Pulmonary artery endothelial cell (primary cell): ENCODE data around the gene OR2F2. TPM values are rescaled to one million over a fixed set of nuclear protein-coding genes. Genes with fewer than 3 reads are reported as not detected.

Experiments used
- DNase-seq: peaks from one replicate; pipeline ENCODE4 v3.0.0-alpha.2; 2011; ENCODE audit warnings: low read depth, low spot score
- total RNA-seq: library from RNA; depleted of rRNA; stranded (reverse); fragments of >200 nt; gene quantifications from 2 replicates; pipeline ENCODE4 v1.2.3, GENCODE V29; 2014

The OR2F2 gene
- not detected in 2 replicates for total RNA-seq

DNA sequence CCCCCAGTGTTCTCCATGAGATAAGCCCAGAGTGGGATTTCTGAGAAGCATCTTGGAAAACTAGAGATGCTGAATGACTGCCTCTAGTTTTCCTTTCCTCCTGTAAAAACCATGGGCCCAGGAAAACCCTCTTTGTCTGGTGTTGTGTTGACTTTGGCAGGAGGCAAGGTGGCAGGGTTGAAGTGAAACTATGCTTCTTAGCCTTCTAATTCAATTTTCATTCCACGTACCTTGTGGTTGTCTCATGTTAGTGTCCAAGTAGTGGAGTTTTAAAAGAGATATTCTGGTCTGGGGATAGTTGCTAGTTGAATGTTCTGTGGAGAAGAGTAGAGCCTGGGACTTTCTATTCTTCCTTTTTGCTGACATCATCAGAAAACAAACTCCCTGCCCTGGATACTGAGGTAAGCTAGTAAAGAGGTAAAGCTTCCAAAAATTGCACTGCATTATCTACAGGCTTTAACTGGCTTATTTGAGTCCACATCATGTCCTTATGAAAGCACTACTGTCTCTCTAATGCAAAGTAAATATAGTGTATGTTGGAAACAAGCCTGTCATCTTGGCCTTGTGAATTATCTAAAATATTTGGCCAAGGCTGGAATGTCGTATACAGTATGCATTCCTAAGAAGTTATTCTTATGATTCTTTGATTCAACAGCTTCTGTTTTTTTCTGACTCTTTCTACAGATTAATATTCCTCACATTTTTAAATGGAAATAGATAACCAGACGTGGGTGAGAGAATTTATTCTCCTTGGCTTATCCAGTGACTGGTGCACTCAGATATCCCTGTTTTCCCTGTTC lies at the start of gene OR2F2:
OR2F2 (plus strand) TSS at position 708 of the 800 bp plus-strand sequence; CDS start at position 708, 0 bp downstream.
- no peak for DNase-seq

- DNase-seq, result no peak
Observed at GRCh38 chr7:143885951-143886350, 49.1 kb upstream of the OR2F2 start.

GRCh38 chr7:143886826-143887477 lies 48.1 kb upstream of the OR2F2 start:
- DNase-seq, result no peak

GRCh38 chr7:143889068-143889467 lies 46.0 kb upstream of the OR2F2 start:
- no peak for DNase-seq

DNA sequence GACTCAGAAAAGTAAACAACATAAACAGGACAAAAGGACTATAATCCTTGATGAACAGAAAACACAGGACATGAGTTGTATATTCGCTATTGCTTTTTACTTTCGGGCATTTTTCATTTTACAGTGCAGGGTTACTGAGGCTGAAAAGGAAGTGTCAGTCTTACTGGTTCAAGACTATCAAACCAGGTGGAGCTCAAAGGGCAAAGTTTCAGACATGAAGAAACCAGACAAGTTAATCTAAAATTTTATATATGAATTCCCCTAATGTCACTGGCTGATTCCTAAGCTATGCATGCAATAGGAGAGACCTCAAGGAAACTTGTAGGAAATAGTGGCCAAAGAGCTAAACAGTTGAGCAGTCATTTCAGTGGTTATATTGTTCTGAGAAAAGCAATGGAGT lies 44.5 kb upstream of the OR2F2 start:
- no peak for DNase-seq

- no peak for DNase-seq
Observed at GRCh38 chr7:143891457-143891856, 43.6 kb upstream of the OR2F2 start.

DNA sequence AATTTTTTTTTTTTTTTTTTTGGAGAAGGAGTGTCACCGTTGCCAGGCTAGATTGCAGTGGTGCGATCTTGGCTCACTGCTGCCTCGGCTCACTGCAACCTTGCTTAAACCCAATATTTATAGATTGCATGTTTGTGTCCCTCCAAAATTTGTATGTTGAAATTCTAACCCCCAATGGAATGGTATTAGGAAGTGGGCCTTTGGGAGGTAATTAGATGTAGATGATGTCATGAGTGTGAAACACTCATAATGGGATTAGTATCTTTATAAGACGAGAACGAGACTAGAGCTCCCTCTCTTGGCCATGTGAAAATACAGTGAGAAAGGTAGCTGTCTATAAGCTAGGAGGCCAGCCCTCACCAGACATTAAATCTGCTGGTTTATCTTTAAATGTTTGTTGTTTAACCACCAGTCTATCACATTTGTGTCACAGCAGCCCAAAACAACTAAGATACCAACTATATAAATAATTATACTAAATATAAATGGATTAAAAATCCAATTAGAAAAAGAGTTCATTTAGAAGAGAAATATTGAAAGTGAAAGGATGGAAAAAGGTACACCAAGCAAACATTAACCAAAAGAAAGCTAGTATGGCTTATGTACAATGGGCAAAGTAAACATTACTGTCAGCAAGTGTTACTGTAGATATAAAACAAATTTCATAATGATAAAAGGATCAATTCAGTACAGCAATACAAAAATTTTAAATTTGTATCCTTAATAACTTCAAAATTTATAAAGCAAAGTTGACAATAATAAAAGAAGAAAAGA lies 42.3 kb upstream of the OR2F2 start:
- no peak for DNase-seq

DNA sequence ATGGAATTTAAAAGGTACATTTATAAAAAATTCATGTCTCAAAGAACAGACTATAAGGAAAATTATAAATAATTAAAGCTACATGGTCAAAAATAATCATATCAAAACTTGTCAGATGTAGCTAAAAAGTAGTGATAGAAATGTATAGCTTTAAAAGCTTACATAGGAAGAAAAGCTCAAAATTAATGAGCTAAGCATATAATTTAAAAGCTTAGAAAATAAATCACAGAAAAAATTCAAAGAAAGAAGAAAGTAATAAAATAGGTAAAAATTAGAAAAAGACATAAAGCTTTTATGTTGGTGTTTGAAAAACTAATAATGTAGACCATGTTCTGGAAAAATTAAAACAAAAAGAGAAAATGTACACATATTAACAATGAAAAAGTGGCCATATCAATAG lies 38.4 kb upstream of the OR2F2 start:
- DNase-seq, result no peak

- no peak for DNase-seq
Observed at GRCh38 chr7:143898810-143899209, 36.2 kb upstream of the OR2F2 start.

DNA sequence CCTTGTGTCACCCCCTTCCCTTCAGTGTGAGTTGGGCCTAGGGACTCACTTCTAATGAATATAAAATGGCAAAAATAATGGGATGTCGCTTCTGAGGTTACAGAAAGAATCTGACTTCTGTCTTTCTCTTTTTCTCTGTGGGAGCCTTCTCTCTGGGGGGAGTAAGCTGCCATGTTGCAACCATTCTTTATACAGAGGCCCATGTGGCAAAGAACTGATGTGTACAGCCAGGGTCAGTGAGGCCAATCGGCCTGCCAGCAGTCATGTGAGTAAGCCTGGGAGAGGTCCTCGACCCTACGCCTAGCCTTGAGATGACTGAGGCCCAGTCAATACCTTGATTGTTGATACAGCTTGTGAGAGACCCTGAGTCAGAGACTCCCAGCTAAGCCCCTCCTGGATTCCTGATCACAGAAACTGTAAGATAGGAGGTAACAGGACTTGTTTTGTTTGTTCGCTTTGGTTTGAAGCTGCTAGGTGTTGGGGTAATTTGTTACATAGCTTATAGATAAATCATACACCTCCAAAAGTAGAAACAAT lies 34.7 kb upstream of the OR2F2 start:
- DNase-seq, result no peak

GRCh38 chr7:143901332-143901667 lies 33.7 kb upstream of the OR2F2 start:
- DNase-seq, result no peak

- peak; percentile 87 for DNase-seq
Observed at GRCh38 chr7:143901668-143902331, 33.2 kb upstream of the OR2F2 start, which contains the start of gene TCAF1. TSS of gene TCAF1 (minus strand) at chr7:143902176. CDS start at chr7:143876608, 25,568 bp downstream.

DNA sequence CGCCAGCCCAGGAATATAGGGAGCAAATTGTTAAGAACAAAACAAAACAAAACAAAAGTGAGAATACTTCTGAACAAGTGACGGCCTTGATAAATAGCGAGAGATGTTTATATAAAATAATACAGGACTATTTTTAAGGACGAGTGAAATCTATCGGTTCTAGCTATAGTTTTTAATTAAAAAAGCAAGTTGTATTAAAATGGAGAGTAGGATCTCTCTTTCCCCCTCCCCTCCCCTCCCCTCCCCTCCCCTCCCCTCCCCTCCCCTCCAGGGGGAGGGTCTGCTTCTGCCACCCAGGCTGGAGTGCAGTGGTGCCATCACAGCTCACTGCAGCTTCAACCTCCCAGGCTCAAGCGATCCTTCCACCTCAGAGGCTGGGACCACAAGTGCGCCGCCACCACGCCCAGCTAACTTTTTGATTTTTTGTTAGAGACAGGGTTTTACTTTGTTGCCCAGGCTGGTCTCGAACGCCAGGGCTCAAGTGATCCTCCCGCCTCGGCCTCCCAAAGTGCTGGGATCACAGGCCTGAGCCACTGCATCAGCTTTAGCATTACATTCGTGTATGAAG lies 32.6 kb upstream of the OR2F2 start:
- no peak for DNase-seq

- DNase-seq, result no peak
Observed at GRCh38 chr7:143905509-143905908, 29.5 kb upstream of the OR2F2 start.

- DNase-seq, result no peak
Observed at GRCh38 chr7:143906151-143906550, 28.9 kb upstream of the OR2F2 start.

GRCh38 chr7:143906895-143907294 lies 28.1 kb upstream of the OR2F2 start:
- no peak for DNase-seq

GRCh38 chr7:143908120-143908519 lies 26.9 kb upstream of the OR2F2 start:
- no peak for DNase-seq

DNA sequence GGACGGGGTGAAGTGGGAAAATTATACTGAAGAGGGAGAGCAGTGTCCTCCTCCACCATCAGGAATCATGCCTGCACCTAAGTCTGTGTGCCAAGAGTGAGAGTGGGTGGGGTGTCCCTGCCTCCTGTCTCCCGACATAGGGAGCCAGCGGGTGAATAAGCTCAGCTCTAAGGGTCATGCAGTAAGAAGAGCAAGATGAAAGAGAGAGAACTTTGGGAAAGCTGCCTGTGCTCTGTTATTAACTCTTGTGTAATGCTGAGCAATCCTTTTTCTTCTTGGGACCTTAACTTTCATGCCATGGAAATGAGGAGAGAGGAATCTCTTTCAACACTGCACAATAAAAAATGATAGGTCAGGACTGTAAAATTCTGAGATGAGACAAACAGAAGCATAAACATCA lies 25.2 kb upstream of the OR2F2 start:
- DNase-seq, result no peak

DNA sequence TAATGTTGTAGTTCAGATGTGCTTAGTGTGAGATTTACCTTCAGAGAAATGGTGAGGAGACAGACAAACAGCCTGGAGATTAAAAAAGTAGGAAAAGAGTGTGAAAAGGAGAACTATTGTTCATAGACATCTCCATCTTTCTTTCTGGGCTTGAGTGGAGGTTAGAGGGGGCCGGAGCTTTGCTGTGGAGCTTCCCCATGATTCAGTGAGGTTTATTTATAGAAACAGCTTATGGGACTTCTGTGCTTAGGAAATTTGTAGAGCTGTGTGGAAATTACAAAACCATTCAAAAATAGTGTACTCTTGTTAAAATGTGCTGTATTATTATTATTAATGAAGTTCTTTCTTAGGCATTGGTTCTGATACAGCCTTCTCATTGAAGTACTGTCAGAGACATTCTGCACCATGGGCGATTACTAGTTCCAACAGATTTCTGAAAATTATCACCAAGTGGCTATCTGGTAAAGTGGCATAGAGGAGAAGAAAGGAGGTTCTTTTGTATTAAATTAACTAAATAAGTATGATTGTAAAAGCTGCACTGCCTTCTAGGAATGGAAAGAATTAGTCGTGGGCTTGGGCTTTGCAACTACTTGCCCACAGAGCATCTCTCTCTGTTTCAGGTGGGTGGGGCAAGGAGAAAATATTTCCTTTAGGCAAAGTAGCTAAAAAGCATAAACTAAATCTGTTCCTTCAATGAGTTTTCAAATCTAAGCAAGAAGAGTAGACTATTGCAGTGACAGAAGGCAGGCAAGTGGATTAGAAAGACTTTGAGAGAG lies 24.4 kb upstream of the OR2F2 start:
- no peak for DNase-seq

DNA sequence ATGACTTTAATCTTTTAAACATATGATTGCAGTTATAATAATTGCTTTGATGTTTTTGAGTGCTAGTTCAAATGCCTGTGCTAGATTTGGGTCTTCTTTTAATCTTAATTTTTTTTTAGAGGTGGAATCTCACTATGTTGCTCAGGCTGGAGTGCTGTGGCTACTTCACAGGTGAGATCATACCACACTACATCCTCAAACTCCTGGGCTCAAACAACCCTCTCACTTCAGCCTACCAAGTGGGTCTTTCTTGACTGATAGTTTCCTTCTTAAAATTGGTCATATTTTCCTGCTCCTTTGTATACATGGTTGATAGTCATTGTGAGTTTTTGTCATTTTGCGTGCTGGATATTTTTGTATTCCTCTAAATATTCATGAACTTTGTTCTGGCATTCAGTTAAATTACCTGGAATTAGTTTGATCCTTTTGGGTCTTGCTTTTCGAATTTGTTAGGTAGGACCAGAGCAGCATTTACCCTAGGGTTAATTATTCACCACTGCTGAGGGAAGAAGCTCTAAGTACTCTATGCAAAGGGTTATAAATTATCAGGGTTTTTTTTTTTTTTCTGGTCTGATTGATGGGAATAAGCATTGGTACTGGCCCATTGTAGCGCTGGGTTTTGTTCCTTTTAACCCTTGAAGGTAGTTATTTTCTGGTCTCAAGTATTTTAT lies 21.0 kb upstream of the OR2F2 start:
- no peak for DNase-seq
